ENCODE results near the gene SLC22A31.

SLC22A31 gene

DNA sequence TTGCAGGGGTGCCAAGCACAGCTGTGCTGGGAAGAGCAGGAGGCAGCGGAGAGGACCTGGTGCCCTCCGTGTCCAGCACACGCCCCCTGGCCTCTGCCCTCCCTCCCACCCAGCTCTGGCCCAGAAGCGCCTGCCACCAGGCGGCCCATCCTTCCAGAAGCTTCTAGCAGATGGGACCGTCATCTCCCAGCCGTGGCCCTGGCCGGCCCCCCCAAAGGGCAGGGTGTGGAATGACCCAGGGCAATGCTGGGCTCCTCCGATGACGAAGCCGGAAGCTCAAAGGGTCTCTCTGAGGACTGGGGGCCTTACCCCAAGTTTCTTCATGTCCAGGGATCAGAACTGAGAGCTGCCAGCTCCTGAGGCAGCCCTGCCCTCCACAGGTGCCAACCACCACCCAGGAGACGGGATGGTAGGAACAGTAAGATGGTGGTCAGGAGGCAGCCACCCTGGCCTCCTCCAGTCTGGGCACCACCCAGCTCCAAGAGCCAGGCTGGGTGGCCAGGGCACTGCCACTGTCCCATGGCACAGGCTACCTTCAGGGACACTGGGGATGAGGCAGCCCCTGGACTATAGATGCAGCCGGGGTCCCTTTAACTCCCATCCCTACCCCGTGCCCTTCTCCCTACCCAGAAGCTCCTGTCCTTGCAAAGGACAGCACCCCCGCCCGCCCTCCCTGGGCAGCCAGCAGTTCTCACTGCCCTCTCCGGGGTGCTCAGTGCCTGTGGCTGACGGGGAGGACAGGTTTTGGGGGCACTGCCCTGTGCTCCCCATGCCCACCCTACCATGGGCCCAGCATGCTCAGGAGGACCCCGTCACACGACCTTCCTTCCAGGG, 35.3 kb downstream of the SLC22A31 start:
- no peak for FAIRE-seq

DNA sequence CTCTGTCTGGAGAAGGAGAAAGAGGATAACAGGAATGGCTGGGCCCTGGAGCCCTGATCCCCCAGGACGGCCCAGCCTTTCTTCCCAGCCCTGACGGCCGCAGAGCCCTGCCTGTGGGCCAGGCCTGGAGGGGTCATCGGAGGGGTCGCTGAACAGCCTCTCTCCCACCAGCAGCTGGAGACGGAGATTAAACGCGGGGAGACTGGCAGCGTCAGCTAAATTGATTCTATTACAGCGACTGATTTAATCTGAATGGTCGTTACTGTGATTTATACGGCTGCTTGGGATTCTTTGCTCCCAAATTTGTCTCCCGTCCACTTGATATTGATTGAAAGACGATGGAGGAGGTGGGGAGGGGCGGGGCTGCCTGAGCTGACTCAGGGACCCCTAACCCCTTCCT, 35.9 kb downstream of the SLC22A31 start:
- FAIRE-seq, result no peak

DNA sequence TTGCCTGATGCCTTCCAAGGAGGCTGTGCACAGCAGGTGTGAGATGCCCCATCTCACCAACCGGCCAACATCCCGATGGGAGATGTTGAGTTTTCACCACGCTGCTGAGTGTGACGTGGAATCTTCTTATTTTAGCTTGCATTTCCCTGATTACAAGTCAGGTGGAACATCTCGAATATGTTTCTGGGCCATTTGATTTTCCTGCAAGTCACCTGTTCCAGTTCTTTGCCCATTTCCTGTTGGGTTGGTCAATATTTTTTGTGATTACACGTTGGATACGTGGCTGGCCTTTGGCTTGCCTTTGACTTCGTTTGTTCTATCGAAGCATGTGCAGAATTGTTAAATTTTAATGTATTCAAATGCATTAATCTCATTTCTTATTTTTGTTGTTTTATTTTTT, 37.0 kb downstream of the SLC22A31 start:
- FAIRE-seq, result no peak

DNA sequence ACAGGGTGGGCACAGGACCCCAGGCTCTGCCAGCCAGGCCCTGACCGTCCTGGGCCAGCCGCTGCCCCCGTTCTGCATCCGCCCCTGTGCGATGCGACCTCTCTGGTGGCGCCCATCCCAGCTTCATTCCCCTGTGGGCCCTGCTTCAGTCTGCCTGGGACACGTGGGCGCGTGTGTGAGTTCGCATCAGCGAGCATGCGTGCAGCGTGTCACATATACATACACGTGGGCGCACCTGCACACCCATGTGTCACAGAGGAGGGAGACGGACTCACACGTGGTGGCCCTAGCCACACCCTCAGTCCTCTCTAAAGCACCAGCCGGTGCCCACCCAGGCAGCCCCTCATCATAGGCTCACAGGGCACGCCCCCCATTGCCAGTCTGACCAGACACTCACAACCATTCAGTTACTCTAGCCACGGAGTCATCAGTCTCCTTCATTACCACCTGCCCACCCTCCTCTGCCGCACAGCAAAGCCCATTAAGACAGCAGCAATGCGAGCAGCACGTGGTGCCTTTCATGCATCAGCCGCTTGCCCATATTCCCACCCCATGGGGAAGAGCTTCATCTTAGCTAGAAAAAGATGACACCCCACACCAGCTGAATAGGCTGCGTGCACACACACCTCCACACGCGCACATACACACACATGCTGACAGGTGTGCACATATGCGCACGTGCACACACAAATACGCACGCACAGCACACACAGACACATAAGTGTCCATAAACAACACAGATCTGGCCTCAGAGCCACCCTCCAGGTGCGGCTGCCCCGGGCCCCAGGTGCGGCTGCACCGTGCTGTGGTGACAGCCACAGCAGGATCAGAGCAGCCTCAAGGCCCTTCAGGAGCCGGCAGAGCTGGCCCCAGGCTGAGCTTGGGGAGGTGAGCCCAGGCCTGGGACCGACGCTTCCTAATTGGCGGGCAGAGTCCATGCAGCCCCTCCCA, 38.3 kb downstream of the SLC22A31 start:
- no peak for FAIRE-seq

DNA sequence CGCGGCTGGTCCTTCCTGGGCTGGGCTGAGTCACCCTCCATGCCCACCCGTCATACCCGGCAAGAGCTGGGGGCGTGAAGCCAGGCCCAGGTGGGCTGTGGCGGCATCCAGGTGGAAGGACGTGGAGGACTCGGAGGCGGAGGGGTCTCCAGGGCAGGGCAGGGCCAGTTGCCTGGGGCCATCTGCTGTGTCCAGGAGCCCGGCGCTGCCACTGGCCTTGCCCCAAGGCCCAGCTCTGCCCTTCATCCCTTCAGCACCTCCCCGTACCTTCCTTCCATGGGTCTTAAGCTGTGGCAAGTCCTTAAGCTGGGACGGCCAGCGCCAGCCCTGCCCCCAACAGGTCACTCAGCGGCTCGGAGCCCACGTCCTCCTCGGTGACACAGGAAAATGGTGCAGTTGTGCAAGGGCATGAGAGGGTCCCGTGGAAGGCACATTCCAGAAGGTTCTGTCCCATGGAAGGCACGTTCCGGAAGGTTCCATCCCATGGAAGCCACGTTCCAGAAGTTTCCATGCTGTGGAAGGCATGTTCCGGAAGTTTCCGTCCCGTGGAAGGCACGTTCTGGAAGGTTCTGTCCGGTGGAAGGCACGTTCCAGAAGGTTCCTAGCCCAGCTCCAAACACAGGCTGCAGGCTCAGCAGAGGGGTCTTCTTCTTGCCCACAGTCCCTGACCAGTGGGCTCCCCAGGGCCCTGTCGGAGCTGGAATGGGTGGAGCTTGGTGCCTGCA, 39.2 kb downstream of the SLC22A31 start:
- no peak for FAIRE-seq

DNA sequence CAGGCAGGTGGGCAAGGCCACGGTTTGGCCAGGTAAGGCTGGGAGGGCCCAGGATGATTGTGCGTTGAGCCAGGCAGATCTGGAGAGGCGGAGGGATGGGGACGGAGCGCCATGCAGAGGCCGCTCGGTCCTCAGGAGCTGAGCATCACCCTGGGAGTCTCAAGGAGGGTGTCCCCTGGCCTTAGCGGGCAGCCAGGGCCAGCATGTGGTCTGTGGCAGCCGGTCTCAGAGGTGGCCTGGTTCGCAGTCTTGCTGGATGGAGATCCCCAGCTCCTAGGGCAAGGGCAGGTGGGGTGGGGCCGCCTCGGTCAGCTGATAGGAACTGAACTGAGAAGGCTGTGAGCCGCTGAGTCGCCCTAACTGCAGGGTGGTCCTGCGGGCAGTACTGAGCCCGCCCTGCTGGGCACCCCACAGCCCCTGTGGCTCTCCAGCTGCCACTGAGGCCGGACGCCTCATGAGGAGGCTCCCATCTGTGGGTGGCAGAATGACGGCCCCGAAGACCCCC, 40.4 kb downstream of the SLC22A31 start:
- FAIRE-seq, result no peak

DNA sequence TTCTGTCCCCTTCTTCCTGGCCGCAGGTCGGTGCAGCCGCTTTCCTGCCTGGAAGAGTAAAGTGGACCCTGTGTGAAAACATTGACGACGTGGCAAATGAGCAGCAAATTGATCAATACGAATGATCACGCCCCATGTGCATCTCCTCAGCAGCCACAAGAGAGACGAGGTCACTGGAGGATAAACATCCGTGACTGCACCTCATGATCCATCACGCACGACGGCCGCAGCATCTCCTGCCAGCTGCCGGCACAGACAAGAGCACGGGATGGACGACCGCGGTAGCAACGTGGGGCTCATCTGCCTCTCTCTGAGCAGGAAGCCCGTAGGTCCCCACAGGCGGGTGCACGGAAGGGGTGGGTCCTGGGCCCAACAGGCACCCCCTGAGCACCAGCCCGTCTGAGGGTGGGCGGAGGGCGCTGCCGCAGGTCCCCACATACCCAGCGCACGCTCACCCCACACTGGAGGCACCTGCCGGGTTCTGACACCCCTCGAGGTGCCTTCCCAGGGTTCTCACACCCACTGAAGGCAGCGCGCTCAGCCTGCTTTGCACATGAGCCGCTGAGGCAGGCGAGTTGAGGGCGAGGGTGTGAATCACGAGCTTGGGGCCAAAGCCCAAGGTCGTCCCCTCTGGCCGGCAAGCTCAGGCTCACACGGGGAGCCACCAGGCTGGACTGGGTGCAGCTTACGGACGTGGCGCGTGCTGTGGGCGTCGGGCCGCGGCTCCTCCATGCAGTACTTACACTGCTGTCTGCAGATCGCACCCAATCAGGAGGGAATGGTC, 41.1 kb downstream of the SLC22A31 start:
- FAIRE-seq, result no peak

DNA sequence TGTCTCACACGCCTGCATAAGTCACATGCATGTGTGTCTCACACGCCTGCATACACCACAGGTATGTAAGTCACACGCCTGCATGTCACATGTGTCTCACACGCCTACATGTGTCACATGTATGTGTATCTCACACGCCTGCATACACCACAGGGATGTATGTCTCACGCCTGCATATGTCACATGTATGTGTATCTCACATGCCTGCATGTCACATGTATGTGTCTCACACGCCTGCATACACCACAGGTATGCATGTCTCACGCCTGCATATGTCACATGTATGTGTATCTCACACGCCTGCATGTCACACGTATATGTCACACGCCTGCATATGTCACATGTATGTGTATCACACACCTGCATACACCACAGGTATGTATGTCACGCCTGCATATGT, 42.6 kb downstream of the SLC22A31 start:
- FAIRE-seq, result no peak

DNA sequence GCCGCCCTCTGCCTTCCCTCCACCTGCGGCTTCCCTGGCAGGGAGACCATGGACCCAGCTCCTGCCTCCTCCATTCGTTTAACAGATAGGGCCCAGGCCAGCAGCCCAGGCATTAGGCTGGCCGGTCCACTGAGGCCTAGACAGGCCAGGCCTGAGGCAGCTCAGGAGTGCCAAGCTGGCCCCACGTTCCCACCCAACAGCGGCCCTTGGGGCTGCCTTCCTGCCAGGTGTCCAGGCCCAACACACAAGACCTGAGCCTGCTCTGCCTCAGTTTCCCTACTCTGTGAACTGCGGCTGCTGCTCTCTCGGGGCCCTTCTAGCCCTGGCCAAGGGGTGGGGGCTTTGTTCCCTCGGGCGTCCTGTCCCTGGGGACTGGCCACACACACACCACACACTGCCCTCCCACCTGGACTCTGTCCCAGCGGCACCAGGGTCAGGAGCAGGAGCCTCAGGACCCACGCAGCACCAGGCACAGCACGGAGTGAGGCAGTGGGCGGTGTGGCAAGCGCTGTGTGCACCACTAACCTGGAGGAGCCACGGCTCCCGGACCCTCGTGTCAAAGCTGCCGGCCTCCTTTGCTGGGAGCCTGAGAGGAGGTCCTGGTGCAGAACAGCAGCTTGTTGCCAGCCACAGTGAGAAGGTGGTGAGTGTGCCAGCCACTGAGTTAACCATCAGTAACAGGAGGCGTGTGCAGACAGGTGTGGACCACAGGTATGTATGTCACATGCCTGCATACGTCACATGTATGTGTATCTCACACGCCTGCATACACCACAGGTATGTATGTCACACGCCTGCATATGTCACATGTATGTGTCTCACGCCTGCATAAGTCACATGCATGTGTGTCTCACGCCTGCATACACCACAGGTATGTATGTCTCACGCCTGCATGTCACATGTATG, 43.3 kb downstream of the SLC22A31 start:
- no peak for FAIRE-seq

DNA sequence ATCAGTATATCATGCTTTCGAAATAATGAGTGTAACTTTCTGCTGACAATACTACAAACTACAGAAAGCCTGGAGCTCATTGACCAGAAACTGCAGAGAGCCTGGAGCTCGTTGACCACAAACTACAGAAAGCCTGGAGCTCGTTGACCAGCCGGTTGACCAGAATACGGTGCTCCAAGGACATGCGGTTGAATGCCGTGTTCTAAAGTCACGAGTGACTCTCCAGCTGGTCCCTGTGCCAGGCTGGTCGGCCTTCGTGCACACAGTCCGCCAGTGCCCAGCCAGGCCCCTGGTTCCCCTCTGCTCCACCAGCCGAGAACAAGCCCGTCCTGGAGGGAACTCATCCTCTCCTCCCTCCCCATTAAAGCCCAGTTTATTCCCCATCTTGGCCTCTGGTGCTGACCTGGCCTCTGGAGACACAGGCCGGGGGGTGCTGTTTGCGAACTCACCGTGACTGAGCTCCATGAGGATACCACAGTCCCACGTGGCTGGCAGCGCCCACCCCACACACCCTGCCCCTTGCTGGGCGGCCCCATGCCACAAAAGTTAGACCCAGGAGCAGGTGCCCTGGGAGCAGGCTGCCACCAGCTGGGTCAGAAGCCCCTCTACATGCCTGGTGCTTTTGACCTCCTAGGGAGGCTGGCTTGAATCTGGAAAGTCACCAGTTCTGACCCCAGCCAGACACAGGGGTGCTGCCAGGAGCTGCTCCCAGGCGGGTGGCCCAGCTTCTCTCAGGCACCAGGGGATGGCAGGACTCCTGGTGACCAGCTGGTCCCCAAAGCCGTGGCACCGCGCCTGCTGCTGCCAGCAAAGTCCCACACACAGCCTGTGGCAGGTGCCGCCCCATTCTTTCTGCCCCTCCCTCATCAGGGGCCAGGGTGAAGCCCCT, 44.2 kb downstream of the SLC22A31 start:
- no peak for FAIRE-seq

DNA sequence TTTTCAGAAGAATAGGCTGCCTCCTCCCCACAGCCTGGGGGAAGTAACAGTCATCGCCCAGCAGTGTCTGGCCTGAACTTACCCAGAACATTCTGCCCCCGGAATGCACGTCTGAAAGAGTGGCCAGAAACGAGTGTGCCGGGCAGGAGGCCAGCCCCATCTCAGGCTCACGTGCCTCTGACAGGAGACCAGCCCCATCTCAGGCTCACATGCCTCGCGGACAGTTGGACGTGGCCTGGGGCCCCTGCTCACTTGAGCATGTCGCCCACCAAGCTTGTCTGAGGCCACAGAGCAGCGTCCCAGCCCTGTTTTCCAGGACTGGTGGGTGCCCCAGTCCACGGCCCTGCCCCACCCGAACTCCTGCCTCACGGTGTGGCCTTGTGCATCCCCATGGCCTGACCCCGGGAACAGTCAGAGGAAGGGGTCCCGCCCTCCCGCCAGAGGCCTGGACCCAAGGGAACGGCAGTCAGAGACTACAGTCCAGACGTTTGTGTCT, 45.1 kb downstream of the SLC22A31 start:
- FAIRE-seq, result no peak

DNA sequence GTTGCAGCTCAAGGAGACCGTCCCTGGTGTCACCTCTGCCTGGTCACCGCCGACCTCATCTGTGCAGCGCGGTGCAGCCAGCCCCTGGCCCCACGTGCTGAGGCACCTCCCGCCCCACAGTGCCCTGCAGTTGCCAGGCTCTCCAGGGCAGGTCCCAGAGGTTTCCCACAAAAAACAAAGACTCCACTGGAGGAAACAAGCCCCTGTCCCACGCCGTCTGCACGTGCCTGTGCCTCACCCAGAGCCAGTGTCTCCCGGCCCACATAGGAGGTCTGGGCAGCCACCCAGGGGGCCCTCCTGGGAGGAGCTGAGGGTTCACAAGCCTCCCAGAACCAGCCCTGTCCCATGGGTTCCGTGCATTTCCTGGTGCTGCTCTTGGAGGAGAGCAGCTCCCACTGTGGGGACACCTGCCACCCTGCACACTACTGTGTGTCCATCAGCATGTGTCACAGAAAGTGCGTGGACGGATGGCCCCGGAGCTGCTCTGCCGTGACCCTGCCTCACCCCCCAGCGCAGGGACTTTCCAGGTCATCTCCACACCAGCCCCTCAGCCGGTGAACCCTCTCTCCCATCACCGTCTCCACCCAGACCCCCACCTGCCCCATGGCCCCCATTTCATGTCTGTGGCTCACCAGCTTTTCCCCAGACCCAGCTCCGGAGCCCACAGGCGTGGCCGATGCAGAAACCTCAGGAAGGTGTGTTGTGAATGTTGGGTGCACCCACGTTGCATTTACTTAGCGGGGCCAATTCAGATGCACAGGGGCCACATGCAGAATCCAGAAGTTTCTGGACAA, 45.8 kb downstream of the SLC22A31 start:
- no peak for FAIRE-seq

DNA sequence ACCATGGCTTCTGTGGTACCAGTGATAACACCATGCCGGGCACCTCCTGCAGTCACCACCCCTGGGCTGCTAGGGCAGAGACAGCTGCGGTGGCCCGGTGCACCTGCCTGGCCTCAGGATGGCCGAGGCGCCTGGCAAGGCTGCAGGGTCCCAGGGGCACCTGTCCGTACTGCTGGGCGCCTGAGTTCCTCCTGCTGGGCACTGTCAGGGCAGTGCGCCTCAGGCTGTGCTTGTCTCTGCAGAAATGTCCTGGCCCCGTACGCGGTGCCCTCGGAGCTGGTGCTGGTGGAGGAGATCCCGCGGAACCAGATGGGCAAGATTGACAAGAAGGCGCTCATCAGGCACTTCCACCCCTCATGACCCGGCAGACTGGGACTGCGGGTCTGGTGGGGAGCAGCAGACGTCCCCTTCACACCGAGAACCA, 46.5 kb downstream of the SLC22A31 start:
- no peak for FAIRE-seq

DNA sequence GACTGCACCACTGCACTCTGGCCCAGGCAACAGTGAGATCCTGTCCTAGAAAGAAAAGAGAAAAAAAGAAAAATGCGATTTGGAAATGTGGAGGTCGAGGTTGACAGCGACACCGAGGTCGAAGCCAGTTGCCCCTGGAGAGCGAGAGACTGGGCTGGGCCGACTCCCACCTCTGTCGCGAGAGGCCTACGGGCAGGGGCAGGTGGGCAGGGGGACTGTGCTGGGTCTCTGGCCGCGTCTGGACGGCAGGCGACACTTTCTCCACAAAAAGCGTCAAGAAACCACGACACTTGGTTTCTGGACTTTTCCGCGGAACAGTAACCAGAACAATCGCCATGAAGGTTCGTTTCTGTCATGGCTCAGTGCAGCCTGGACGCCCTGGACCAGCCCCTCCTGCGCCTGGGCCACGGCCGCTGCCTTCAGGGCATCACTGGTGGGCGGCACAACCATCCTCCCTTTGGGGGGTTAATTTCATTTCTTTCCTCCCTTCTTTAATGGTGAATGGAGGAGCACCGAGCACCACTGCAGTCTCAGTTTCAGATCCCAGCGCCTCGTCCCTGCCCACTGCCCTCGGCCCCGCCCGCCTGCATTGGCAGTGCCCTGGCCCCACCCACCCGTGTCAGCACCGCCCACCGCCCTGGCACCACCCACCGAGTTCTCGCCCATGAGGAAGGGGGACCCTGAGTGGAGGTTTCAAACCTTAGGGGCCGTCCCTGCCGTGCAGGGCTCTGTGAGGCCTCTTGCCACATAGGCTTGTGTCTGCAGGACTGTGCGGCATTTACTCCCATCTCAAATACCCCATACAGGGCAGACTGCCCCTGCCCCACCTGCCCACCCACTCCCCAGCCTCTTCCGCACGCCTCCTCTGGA, 47.3 kb downstream of the SLC22A31 start:
- no peak for FAIRE-seq

DNA sequence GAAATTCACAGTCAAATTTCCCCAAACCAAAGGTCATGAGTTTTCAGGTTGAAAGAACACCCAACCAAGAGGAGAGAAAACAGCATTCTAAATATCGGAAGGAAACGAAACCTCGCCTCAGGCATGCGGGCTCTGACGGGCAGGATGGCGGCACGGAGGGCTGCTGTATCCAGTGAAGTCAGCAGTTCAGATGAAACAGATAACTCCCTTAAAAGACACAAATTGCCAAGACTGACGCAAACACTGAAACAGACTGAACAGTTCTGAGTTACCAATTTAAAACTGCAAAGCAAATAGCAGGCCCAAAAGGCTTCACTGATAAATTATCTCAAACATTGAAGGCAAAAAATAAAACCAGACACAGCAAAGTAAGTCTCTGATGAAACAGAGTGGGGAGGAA, 49.4 kb downstream of the SLC22A31 start:
- FAIRE-seq, result no peak

DNA sequence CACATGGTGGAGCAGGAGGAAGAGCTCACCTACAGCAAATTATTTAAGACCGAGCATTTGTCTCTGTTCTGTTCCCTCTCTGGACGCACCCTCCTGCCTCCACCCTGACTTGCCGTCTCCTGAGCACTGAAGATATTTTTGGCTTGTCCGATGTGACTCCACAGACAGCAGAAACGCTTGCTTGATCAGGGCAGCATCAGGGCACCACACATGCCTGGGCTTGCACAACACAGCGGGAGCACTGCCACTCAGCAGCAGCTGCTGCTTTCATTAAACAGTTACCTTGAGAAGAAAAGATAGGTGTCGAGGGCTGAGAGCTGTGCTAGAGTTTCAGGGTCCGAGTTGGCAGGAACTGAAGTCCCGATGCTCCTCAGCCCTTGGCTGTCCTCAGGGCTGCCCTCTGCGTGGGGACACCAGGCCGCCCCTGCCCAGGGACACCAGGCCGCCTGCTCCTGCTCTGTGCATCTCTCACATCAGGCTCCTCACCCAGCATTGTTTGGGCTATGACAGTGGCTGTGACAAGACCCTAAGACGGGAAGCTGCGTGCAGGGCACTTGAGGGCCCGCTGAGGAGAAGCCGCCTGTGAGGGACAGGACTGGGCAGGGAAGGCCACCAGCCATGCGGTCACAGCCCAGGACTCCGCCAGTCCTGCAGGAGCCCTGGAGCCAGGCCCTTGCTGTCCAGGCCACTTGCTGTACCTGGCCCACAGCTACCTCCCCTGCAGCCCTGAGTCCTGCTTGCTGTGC, 50.1 kb downstream of the SLC22A31 start:
- no peak for FAIRE-seq

DNA sequence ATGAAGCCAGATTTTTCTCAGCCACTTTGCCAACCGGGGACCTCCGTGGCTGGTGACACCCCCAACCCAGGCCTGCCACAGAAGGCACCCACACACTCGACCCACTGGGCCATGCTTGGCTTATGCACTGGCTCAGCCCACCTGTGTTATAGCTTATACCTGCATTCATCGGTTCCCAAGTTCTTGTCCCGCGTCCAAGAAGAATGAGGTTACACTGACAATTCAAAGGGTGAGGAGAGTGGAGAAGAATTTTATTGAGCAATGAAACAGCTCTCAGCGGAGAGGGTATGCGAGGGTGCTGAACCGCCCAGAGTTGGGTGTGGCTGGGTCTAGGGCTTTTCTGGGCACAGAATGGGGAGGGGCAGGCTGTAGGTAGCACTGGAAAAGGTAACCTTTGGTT, 51.0 kb downstream of the SLC22A31 start:
- no peak for FAIRE-seq
